GM20000 (cell line): ENCODE data around the gene KCNQ1.
"Not testable (repeated sequence)": the region's sequence is repeated elsewhere in the genome, so short reads cannot be mapped to it uniquely, and the experiment has no call there.

Source experiments
- DNase-seq: peaks from one replicate; pipeline ENCODE4 v3.0.0; 2012; ENCODE audit warnings: low spot score
- TF ChIP-seq, protein P1 (sequence below): IDR thresholded peaks from 2 replicates; pipeline ENCODE4 v1.5.1; 2012; ENCODE audit warnings: mild to moderate bottlenecking, control low read depth; ENCODE audit errors: extremely low read depth, missing control alignments

The KCNQ1 gene

DNA sequence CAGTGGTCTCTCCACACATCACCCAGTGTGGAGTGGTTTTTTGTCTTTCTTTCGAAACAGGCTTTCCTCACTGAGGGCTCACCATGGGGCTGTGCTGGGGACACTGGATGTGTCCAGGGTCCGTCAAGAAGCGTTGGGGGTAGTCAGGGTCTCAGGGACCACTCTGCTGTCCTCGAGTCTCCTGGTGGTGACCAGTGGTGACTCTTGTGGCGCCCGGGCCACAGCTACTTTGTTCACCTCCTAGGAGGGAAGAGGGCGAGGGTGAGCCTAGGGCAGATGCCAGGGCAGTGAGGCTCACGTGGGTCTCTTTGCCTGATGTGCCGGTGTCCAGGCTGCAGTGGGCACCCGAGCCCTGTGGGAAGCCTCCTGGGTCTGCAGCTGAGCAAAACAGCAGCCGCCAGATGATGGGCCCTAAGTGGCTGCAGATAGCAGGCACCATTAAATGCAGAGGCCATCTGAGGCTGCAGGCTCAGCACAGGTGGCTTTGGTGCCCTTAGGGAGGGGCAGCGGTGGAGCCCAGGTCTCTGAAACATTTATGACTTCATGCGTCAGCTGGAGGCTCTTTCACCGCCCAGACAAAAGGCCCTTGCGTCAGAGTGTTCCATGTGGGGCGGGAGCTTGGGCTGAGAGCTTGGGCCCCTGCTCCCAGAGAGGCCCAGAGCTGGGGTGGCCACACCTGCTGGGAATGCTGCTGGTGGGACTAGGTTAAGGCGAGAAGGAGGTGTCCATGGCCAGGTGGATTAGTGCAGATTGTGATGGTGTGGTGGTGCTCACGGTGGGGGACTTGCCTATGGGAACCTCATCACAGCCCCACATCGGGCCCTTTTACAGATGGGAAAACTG, 29.5 kb downstream of the KCNQ1 start:
- no peak for DNase-seq
- TF ChIP-seq, protein P1, sequence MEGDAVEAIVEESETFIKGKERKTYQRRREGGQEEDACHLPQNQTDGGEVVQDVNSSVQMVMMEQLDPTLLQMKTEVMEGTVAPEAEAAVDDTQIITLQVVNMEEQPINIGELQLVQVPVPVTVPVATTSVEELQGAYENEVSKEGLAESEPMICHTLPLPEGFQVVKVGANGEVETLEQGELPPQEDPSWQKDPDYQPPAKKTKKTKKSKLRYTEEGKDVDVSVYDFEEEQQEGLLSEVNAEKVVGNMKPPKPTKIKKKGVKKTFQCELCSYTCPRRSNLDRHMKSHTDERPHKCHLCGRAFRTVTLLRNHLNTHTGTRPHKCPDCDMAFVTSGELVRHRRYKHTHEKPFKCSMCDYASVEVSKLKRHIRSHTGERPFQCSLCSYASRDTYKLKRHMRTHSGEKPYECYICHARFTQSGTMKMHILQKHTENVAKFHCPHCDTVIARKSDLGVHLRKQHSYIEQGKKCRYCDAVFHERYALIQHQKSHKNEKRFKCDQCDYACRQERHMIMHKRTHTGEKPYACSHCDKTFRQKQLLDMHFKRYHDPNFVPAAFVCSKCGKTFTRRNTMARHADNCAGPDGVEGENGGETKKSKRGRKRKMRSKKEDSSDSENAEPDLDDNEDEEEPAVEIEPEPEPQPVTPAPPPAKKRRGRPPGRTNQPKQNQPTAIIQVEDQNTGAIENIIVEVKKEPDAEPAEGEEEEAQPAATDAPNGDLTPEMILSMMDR: no peak

DNA sequence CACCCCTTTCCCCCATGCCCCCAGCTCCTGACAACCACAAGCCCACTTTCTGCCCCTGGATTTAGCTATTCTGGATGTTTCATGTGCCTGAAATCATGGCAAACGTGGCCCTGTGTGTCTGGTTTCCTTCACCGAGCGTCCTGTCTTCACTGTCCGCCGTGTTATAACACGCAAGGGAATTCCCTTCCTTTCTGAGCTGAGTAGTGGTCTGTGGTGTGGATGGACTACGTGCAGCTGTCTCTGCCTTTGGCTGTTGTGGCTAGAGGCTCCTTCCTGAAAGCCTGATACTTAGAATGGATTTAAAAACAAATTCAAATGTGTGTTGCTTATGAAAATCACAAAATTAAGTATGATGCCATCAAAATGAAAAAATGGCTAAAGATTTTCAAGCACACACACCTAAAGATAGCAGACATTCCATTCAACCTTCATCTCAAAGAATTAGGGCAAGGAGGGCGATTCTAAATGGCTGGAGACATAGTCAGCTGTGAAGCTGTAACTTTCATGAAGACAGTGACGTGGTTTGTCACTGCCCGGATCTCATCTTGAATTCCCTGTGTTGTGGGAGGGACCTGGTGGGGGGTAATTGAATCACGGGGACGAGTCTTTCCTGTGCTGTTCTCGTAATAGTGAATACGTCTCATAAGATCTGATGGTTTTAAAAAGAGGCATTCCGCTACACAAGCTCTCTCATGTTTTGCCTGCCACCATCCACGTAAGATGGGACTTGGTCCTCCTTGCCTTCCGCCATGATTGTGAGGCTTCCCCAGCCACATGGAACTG, 30.5 kb downstream of the KCNQ1 start:
- TF ChIP-seq, protein P1: no peak
- DNase-seq: no peak

DNA sequence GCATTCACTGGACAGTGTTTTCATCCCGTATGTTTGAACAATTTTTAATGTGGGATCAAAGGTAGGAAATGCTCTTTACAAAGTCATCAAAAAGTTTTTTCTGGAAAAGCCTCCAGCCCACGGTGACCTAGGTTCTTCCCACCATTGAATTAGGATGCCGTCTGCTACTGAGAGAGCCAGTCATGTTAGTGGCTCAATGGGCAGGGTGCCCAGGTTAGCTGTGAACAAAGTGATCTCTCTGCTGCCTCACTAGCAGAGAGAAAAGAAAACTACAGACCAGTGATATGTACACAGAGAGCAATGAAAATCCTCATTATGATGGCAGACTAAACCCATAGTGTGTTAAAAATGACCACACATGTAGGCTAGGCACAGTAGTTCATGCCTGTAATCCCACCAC, 32.4 kb downstream of the KCNQ1 start:
- TF ChIP-seq, protein P1: no peak

DNA sequence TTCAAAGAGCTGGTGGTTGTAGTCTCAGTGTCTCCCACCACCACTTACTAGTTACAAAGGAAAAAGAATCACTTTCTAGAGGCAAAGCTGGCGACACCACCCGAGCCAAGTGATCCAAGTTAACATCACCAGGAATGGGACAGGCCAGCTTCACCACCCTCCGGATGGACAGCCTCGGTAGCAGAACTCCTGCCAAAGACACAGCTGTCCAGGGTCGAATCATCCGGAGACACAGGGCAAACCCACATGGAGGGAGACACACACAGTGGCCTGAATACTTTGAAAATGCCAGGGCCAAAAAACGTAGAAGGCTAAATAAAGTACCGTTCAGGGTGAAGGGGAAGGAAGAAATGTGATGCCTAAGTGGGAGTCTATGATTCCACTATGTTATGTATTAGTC, 33.1 kb downstream of the KCNQ1 start:
- TF ChIP-seq, protein P1: no peak
- no peak for DNase-seq

More for the DNA sequence above, 32.4 kb downstream of the KCNQ1 start:
- DNase-seq: no peak

DNA sequence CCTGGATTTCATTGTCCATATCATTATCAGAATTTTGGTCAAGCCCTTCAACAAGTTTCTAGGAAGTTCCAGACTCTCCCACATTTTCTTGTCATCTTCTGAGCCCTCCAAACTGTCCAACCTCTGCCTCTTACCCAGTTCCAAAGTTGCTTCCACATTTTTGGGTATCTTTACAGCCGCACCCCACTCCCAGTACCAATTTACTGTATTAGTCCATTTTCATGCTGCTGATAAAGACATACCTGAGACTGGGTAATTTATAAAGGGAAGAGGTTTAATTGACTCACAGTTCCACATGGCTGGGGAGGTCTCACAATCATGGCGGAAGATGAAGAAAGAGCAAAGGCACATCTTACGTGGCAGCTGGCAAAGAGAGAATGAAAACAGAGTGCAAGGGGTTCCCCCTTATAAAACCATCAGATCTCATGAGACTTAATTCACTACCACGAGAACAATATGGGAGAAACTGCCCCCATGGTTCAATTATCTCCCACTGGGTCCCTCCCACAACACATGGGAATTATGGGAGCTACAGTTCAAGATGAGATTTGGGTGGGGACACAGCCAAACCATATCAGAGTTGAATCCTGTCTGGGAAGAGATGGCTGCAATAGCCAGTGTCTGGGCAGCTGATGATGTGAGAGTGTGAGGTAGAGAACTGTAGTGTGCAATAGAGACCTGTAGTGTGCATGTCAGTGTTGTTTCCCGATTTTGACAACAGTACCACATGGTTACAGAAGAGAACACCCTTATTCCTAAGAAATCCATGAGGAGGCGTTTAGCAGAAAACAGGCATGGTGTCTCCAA, 35.5 kb downstream of the KCNQ1 start:
- not testable (repeated sequence) for DNase-seq

DNA sequence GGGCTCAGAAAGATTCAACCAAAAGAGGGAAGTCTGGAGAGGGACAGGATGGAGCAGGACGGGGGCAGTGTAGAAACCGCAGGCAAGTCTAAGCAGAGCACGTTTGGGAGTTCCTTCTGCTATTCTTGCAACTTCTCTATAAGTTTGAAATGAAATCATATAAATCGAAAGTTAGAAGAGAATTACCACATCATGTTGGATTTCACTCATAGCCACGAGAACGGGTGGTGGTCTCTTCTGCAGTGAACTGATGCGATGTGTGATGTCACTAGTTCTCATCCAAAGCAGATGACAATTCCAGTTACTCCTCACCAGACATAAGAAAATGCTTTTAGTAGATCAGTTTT, 36.0 kb downstream of the KCNQ1 start:
- DNase-seq: no peak
- TF ChIP-seq, protein P1: no peak

DNA sequence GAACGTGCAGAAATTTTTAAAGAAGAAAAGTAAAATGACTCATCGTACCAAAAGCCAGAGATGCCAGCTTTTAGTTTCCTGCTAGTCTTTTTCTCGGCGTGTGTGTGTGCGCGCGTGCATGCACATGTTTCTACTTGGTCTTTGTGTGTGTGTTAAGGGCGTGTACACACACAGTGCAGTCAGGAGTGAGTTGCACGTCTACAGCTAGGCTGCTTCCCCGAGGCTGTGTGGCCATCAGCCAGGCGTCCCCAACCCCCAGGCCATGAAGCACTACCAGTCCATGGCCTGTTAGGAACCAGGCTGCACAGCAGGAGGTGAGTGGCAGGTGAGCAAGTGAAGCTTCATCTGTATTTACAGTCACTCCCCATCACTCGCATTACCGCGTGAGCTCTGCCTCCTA, 36.4 kb downstream of the KCNQ1 start:
- TF ChIP-seq, protein P1: no peak
- DNase-seq: no peak
